ENCODE data around the gene COL6A1.

Gene COL6A1

DNA sequence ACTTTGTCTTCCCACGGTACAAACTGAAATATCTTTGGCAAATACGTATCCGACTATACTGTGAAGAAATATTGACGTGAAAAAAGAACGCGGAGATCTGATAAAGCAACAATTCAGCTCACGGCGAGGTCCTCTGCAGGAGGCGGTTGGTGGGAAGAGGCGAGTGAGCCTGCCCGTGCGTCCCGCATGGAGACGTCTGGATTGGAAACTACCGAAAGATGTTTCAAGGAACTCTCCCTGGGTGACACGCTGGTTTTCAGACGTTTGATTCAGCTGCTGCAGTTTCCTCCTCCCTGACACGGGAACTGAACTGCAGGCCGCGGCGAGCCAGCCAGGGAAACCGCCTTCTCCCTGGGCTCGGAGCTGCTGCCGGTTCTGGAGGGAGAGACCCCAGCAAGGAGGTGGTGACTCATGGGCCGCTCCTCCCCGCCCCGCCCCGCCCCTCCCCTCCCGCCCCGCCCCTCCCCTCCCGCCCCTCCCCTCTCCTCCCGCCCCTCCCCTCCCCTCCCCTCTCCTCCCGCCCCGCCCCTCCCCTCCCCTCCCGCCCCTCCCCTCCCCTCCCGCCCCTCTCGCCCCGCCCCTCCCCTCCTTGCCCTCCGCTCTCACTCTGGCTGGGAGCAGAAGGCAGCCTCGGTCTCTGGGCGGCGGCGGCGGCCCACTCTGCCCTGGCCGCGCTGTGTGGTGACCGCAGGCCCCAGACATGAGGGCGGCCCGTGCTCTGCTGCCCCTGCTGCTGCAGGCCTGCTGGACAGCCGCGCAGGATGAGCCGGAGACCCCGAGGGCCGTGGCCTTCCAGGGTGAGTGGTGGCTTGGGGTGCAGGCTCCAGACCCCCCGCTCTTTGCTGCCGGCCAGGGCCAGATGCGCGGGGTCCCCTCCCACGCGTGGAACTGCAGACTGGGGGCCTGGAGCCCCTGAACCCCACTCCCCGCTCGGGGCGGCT lies at the start of gene COL6A1:
COL6A1 (plus strand) TSS at position 620 of the 941 bp plus-strand sequence; CDS start at position 701, 81 bp downstream.
- DNase-seq (ENCODE audit: low spot score) = peak; percentile 65

GRCh38 chr21:45932922-45933502 lies 48.6 kb upstream of the COL6A1 start:
- DNase-seq (ENCODE audit: low spot score) = no peak

GRCh38 chr21:45934085-45934484 lies 47.5 kb upstream of the COL6A1 start:
- DNase-seq (ENCODE audit: low spot score) = no peak

DNA sequence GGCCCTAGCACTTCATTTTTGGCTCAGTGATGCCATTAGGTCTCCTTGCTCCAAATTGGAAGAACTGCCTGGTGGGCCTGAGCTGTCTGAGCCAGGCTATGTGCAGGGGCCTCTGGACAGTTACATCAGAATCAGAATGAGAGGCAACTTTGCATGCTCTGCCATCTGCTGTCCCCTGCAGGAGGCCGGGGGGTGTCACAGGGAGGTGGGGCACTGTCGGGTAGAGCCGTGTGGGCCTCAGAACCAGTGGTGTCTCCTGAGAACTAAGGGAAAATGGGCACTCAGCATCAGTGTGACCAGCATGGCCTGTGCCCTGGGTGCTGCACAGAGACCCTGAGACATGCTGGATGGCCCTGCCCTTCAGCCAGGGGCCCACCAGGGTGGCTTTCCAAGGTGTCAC lies 47.0 kb upstream of the COL6A1 start:
- DNase-seq (ENCODE audit: low spot score) = no peak

DNA sequence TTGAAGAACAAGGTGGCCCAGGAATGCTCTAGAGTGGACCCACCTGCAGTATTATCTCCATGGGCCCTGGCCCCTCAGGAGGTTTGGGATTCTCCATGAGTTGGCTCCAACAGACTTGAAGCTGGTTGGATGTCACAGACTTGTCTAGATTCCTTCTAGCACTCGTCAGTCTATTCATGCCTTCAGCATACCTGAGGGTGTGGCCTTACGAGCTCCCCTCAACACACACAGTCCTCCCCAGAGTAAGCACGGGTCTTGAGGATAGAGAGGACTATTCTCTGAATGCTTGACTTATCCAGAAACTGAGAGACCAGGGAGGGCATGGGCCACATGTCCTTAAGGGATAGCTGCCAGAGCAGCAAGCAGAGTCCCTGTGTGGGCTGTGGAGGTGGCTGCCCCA lies 45.9 kb upstream of the COL6A1 start:
- no peak for DNase-seq (ENCODE audit: low spot score)

DNA sequence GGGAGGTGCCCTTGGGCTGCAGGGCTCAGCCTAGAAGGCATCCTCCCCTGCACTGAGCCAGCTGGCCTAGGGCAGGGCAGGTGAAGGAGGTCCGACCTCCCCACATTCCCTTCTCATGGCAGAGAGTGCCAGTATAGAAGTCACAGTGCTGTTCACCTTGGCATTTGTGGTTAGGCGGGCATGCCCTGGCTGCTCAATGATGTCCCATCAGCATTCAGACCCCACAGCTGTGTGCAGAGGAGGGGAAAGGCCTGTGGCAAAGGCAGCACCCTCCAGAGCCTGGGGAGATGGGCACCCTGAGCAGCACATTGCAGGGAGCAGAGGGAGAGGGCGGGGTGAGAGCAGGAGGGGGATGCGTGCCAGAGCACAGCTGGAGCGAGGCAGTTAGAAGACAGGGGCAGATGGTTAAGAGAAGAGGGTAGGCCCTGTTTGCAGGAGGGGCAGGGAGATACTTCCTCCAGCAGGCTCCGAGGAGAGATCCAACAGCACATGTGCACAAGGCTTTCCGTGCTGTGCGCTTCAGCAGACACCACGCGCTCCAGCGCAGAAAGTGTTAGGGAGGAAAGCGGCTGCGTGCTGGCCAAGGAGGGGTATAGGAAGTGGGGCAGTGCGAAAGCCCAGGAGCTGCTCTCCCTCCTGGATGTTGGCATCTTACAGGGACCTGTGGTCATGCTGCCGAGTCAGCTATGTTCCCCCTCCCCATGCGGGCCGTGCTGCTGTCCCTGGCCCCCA lies 43.7 kb upstream of the COL6A1 start:
- DNase-seq (ENCODE audit: low spot score) = no peak

DNA sequence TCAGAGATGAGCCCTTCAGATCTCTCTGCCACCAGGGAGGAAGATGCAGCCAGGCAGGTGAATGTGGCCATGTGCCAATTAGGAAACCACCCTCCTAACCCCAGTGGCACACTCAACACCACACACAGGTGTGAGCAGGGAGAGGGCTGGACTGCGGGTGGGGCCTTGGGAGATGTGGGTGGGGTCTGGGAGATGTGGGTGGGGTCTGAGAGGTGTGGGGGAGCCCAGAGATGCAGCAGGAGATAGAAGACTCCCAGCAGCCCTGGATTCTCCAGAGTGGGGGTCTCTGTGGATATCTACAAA lies 43.2 kb upstream of the COL6A1 start:
- no peak for DNase-seq (ENCODE audit: low spot score)

- no peak for DNase-seq (ENCODE audit: low spot score)
Observed at GRCh38 chr21:45938811-45939520, 42.6 kb upstream of the COL6A1 start.

DNA sequence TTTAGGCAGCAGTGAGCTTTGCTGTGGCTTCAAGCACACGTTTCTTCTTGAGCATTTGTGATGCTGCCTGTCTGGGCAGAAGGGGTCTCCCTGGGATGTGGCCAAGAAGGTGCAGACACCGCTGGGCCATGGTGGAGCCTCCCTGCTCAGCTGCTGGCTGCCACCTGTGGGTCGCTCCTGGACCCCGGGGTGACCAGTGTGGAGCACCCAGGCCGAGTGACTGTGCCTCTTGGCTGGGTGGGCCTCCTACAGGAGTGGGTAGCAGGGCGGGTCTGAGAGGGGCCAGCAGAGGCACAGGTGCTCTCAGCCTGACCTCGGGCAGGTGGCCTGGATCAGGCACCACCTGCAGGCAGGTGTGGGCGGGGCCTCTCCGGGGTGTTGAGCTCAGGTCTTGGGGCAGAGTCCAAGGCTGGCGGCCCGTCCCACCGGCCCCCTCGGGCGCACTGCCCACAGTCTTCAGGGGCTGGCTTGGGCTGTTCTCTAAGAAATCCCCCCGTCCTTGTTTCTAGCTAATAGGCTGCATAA lies 42.0 kb upstream of the COL6A1 start:
- no peak for DNase-seq (ENCODE audit: low spot score)

DNA sequence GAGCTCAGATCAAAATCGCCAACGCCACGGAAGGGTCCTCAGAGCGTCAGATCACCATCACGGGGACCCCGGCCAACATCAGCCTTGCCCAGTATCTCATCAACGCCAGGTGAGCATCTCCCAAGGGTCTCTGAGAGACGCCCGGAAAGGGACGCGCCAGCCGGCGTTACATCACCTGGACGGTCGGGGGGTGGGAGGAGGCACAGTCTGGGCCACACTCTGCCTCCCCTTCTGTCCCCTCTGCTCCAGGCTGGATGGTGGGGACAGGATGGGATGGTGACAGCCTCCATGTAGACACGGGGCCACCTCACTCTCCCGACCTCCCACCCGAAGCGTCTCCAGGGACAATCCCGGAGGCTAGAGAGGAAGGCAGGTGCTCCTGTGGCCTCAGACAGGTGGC lies 41.5 kb upstream of the COL6A1 start:
- no peak for DNase-seq (ENCODE audit: low spot score)

- DNase-seq (ENCODE audit: low spot score) = no peak
Observed at GRCh38 chr21:45940621-45941337, 40.8 kb upstream of the COL6A1 start.

DNA sequence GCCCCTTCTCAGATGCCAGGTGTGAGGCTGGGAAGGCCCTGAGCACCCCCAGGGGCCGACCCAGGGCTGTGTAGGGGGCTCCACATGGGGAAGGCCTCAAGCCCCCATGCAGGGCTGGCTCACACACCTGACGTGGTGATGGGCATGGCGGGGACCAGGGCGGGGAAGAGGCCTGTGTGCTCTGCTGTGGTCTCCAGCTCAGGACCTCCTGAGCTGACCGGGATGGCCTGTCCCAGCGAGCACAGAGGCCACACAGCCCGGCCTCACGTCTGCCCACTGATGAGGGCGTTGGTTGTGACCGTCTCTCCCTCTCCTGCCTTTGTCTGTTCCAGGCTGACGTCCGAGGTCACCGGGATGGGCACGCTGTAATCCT lies 40.2 kb upstream of the COL6A1 start:
- no peak for DNase-seq (ENCODE audit: low spot score)

DNA sequence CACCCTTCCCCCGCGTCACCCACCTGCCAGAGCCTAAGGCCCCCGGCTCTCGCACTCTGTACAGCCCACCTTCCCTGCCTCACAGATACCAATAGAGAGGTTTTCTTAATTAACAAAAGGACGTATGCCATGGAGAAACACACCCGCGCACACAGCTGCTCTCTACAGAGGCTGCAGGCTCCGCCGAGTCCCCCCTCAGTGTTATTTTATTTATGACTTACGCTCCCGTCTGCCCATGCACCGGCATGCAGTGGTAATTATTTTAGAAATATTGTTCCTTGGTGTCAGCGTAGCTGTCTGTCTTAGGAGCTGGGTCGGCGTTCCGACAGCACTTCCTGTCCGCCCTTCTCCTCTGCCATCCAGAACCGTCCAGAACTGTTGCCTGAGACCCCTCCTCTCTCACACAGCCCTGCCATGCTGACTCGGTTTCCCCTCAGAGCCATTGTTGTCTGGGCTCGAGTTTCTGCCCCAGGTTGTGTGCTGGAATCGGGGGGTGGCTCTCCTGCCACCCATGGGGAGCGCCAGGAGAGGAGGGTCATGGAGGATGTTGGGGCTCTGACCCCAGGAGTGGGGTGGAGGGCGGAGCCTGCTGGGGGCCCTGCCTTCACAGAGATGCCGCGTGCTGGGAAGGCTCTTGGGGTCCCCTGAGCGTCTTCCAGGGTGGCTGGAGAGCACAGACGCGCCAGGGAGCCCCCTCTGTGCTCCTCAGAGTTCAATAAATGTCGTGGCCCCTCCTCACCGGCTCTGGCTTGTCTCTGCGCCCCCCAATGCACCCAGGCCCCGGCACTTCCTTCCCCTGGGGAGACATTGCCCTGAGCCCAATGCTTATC lies 39.6 kb upstream of the COL6A1 start:
- no peak for DNase-seq (ENCODE audit: low spot score)

GRCh38 chr21:45942755-45943629 lies 38.6 kb upstream of the COL6A1 start:
- DNase-seq (ENCODE audit: low spot score) = no peak

DNA sequence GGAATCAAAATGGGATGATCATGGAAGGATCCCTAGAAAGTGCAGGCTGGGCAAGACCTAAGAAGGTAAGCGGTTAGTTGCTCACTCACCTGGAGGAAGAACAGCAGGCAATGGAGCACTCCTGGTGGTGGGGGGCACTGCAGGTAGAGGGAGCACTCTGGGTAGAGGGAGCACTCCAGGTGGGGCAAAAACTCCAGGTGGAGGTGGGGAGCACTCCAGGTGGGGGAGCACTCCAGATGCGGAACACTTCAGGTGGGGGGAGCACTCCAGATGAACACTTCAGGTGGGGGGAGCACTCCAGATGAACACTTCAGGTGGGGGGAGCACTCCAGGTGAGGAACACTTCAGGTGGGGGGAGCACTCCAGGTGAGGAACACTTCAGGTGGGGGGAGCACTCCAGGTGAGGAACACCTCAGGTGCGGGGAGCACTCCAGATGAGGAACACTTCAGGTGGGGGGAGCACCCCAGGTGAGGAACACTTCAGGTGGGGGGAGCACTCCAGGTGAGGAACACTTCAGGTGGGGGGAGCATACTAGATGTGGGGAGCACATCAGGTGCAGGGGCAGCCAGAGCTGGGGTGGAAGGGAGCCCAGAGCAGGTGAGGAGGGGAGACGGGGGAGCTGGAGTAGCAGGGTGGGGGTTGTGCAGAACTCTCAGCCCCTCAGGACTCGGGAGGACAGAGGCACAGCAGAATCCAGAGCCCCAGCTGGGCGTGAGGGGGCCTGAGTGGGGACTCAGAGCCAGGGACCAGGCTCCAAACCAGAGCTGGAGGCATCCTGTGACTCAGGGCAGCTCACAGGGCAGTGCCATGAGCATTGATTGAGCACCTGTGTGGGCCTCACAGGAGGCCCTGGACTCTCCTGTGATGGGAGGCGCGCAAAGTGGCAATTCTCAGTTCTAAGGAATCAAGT lies 37.7 kb upstream of the COL6A1 start:
- DNase-seq (ENCODE audit: low spot score) = no peak

DNA sequence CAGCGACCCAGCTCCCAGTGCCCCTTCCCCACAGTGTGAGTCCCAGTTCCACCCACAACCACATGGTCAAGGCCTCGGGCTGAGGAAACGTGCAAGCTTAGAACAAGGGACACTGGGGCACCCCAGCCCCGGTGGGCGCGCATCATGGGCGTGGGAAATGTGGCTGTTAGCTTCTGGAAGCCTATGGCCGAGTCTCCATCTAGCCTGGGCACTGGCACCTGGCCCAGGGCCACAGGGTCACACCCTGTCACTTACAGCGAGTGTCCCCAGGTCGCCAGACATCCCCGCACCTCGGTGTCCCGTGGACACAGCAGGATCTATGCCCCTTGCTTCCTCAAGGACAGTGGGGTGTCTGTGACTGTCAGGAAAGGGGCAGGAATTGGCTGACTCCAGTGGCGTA lies 37.0 kb upstream of the COL6A1 start:
- no peak for DNase-seq (ENCODE audit: low spot score)

GRCh38 chr21:45945066-45945867 lies 36.3 kb upstream of the COL6A1 start:
- DNase-seq (ENCODE audit: low spot score) = no peak

DNA sequence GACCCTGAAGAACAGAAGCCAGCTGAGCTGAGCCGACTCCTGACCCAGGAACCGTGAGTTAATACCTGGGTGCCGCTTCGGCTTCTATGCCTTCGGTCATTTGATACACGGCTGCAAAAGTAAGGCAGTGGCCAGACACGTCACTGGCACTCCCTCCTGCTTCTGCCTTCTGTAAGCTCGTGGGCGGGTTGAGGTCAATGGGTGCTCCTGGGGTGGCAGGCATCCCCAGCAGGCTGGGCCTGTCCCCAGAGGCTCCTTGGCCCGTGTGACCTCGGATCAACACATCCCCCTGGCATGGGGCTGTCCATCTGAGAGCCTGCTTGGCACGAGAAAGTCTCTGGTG lies 35.7 kb upstream of the COL6A1 start:
- DNase-seq (ENCODE audit: low spot score) = no peak

Data from COLO829 (cell line).